ENCODE results near the gene ECE1. TPM values are rescaled to one million over a fixed set of nuclear protein-coding genes. Genes with fewer than 3 reads are reported as not detected.

ECE1 gene
- total RNA-seq, 1 donor from 2014 or later: 217 TPM

- Mint-ChIP-seq H3K4me3 (ENCODE audit: low read depth) (no peak overlapping the region), H3K9me3 (ENCODE audit: low read depth) (no peaks in the 10 kb centered on the region), H3K36me3 (ENCODE audit: insufficient read depth) (peaks cover 3% of the 10 kb centered on the region), H3K4me1 (ENCODE audit: low read depth) (peaks cover 35% of the 10 kb centered on the region), H3K27ac (peak overlapping the region; percentile 53), H3K27me3 (no peaks in the 10 kb centered on the region)
- TF ChIP-seq CTCF (IDR thresholded peaks at IDR 0.05; ENCODE audit: unreplicated experiment): no peak
- no peak for DNase-seq (ENCODE audit: low spot score, unreplicated experiment)
Measured at GRCh38 chr1:21313886-21314721, 23.8 kb upstream of the ECE1 start.

DNA sequence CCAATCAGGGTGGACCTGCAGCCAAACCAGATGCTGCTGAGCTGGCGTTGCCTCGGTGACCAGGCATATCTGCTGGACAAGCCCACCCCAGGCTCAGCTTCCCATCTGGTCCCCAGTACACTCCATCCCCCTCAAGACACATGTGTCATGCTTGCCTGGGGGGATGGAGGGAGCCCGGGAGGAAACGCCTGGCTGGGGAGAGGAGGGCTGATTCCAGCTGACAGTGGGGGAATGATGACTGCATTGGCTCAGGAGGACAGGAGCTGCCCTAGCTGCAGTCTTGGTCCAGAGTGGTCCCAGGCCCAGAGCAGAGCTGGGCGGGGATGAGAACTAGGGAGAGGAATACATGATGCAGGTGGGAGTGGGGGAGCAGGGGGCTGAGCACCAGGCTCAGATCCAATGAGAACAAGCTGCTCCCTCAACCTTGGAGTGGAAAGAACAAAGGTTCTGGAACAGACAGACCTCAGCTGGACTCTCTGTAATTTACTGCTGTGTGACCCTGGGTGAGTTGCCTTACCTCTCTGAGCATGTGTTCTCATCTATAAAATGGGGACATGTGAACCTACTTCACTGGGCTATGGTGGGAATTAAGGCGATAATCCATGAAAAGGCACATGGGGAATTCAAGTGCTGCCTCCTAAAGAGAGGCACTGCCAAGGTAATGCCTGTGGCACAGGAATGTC, 23.1 kb upstream of the ECE1 start:
- Mint-ChIP-seq H3K4me3 (ENCODE audit: low read depth) (no peak overlapping the region), H3K27ac (peak overlapping the region; percentile 9), H3K36me3 (ENCODE audit: insufficient read depth) (peaks cover 3% of the 10 kb centered on the region), H3K27me3 (no peaks in the 10 kb centered on the region), H3K4me1 (ENCODE audit: low read depth) (peaks cover 29% of the 10 kb centered on the region), H3K9me3 (ENCODE audit: low read depth) (no peaks in the 10 kb centered on the region)
- no peak for DNase-seq (ENCODE audit: low spot score, unreplicated experiment)
- TF ChIP-seq CTCF (IDR thresholded peaks at IDR 0.05; ENCODE audit: unreplicated experiment): no peak

DNA sequence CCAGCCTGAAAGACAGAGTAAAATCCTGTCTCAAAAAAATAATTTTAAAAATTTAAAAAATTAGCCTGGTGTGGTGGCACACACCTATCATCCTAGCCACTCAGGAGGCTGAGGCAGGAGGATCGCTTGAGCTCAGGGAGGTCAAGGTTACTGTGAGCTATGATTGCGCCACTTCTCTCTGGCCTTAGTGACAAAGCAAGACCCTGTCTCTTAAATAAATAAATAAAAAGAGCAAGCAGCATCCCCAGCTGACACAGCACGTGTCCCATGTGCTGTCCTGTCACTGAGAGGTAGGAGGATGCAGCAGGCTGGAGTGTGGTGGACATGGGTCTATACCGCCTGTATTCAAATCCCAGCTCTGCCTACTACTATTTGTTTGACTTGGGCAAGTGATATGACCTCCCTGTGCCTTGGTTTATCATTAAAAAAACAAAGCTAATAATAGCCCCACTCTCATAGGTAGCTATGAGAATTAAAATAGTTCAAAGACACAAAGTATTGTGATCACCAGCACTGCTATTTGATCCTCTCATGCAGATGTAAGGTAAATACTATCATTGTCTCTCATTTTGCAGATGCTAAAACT, 22.2 kb upstream of the ECE1 start:
- TF ChIP-seq CTCF (IDR thresholded peaks at IDR 0.05; ENCODE audit: unreplicated experiment): no peak
- Mint-ChIP-seq H3K4me3 (ENCODE audit: low read depth) (no peak overlapping the region), H3K4me1 (ENCODE audit: low read depth) (peaks cover 26% of the 10 kb centered on the region), H3K36me3 (ENCODE audit: insufficient read depth) (peaks cover 3% of the 10 kb centered on the region), H3K27ac (no peak overlapping the region), H3K9me3 (ENCODE audit: low read depth) (no peaks in the 10 kb centered on the region), H3K27me3 (no peaks in the 10 kb centered on the region)
- DNase-seq (ENCODE audit: low spot score, unreplicated experiment): no peak

DNA sequence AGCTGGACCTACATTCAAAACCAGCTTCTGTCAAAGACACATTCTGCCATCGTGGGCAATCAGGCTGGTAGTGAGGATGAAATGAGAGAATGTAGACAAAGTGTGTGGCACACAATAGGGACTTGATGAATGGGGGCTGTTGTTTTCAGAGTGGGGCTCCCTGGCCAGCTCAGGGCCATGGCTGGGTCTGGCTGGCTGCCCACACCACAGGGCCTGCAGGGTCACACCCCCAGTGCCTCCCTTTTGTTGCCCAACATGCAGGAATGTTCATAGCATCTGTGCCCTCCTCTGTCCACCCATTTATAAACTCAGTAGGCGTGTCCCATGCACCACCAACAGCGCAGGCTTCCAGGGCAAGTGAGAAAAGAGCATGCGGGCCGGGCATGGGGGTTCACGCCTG, 20.8 kb upstream of the ECE1 start:
- Mint-ChIP-seq H3K36me3 (ENCODE audit: insufficient read depth) (peaks cover 3% of the 10 kb centered on the region), H3K9me3 (ENCODE audit: low read depth) (no peaks in the 10 kb centered on the region), H3K4me3 (ENCODE audit: low read depth) (no peak overlapping the region), H3K27me3 (no peaks in the 10 kb centered on the region), H3K27ac (no peak overlapping the region), H3K4me1 (ENCODE audit: low read depth) (peaks cover 26% of the 10 kb centered on the region)
- no peak for TF ChIP-seq CTCF (IDR thresholded peaks at IDR 0.05; ENCODE audit: unreplicated experiment)
- DNase-seq (ENCODE audit: low spot score, unreplicated experiment): no peak

DNA sequence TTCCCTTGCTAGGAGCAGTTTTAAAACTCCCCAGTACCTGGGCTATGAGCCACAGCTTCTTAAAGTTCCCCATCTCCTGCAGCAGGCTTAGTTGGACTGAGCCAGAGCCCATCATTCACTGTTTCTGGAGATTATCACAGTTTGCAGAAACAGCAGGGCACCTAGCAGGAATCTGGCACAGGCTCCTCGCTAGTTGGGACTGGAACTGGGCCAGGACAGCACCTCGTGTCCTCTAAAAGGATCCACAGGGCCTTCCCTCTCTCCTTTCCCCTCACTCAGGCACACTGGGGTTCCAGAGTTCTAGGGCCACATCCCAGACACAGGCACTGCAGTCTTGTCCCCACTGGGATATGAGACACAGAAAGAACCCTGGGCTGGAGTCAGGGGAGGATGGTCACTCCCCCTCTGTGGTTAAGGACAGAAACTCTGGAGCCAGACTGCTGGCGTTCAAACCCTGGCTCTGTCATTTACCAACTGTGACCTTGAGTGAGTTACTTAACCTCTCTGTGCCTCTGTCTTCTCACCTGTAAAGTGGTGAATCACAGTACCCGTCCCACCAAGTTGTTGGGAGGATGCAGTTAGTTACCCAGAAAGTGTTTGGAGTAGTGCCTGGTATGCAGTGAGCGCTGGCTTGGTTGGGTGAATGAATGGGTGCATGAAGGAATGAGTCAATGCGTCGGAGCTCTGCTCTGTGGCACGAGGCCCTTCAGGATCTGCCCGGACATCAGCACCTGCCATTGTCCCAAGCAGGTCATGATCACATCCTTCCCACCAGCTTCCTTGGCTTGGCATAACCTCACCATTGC, 18.8 kb upstream of the ECE1 start:
- no peak for DNase-seq (ENCODE audit: low spot score, unreplicated experiment)
- Mint-ChIP-seq H3K27ac (peak overlapping the region; percentile 52), H3K36me3 (ENCODE audit: insufficient read depth) (peaks cover 3% of the 10 kb centered on the region), H3K27me3 (no peaks in the 10 kb centered on the region), H3K9me3 (ENCODE audit: low read depth) (no peaks in the 10 kb centered on the region), H3K4me1 (ENCODE audit: low read depth) (peaks cover 24% of the 10 kb centered on the region), H3K4me3 (ENCODE audit: low read depth) (no peak overlapping the region)
- no peak for TF ChIP-seq CTCF (IDR thresholded peaks at IDR 0.05; ENCODE audit: unreplicated experiment)

Data from progenitor cell of endocrine pancreas (in vitro differentiated cells).